HG03571 (cell line): ENCODE data around the gene AUTS2.

Experiments used
- ATAC-seq: cut with Tn5 transposase; IDR thresholded peaks from one replicate; pipeline ENCODE4 v1.9.1; 2021; ENCODE audit not compliant: unreplicated experiment

AUTS2 gene

GRCh38 chr7:70600993-70601392, 1002.7 kb downstream of the AUTS2 start:
- ATAC-seq: no peak

DNA sequence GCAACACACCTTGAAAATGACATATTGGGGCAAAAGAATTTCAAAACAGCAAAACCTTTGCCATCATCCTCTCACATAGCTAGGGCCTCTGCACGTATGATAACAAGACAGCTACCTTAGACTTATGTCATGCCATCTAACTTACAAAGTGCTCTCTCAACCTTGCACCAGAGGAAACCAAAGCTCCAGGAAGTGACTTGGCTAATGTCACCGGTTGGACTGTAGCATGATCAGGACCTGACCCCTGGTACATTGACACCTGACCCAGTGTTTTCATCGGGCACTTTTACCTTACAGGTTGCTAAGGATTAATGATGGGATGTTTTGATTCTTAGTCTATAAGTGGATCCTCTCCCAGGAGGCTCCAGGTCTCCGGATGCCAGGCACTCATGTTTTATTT, 1003.8 kb downstream of the AUTS2 start:
- no peak for ATAC-seq

DNA sequence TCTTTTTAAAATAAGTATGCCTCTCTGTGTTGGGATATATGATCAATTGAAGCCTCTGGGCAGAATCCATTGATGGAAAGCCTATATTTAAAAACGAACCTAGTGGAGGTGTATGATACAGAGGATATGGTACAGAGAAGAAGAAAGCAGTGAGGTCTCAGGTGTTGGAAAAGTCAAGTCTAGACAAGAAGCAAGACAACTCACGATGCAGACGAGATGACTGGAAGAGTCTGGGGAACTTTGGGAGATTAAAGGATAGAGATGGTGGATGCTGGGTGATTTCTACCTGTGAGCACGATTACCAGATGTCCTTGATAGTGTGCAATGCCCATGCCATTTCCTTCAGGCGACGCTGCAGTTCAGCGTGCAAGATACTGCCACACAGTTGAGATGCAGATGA, 1009.0 kb downstream of the AUTS2 start:
- ATAC-seq: no peak

- ATAC-seq: no peak
Measured at GRCh38 chr7:70607759-70608158, 1009.5 kb downstream of the AUTS2 start.

DNA sequence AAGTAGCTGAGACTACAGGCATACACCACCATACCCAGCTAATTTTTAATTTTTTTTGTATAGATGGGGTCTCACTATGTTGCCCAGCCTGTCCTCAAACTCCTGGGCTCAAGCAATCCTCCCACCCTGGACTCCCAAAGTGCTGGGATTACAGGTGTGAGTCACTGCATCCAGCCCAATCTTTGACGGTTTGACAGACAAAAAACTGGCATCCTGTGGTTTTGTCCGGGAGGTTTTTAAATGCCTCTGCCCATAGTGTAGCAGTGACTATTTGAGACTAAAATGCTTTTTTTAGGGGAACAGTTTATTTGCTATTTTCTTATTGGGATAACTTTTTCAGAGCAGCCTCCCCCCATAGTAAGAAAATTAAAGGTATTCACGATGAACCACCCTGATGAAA, 1010.0 kb downstream of the AUTS2 start:
- ATAC-seq: no peak

- no peak for ATAC-seq
Measured at GRCh38 chr7:70612811-70613210, 1014.5 kb downstream of the AUTS2 start.

- ATAC-seq: no peak
Measured at GRCh38 chr7:70614237-70615045, 1016.2 kb downstream of the AUTS2 start.

DNA sequence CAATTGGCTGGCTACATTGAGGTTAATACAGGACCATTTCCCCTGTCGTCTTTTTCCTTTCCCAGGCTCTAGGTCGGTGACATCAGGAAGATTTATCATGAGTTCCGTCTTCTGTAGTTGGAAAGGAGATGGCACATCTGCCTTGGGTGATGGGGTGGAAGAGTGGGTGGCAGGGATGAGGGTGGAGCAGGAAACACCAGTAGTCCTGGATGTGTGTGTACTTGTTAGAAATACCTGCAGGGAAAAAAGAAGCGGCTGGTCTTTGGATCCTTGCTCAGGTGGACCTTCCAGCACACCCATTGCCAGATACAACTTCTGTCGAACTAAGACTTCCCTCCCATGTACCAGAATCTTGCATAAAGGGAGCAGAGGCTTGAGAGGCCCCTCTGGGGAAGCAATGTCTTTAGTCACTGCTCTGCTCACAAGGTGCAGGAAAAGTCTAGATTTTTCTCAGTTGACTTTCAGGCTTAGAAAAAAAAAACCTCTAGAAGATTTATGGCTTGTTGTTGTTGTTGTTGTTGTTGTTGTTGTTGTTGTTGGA, 1016.9 kb downstream of the AUTS2 start:
- no peak for ATAC-seq

DNA sequence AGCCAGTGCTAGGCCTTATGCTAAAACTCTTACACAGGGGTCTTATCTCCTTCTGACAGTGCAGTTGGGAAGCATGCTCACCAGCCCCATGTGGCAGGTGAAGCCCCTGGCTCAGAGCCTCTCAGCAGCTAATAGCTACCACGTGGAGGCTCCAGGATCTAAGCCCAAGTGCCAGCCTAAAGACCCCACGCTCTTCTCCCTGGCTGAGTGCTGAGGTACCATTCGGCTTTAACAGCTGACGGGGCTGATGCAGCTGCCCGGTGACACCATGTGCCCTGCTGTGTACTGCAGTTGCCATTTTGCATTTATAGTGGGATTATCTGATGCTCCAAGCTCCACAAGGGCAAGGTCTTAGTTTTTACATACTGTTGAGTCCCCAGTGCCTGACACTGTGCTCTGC, 1017.9 kb downstream of the AUTS2 start:
- ATAC-seq: no peak

DNA sequence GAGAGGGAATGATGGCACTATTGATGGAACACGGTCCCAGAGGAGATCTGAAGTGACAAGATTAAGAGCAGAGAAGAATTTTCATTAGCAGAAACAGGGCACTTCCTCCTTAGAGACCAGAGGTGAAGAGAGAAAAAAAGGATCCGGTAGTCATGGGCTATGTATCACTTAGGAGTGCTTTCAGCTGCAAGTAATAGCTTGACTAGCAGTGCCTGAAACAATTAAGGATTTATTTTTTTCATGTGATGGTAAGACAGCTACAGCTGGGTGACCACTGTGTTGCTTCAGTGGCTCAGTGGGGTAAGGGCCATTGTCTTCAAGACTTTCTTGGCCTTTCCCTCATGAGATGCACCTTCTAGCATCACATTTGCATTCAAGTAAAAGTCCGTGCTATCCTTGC, 1018.5 kb downstream of the AUTS2 start:
- ATAC-seq: no peak

DNA sequence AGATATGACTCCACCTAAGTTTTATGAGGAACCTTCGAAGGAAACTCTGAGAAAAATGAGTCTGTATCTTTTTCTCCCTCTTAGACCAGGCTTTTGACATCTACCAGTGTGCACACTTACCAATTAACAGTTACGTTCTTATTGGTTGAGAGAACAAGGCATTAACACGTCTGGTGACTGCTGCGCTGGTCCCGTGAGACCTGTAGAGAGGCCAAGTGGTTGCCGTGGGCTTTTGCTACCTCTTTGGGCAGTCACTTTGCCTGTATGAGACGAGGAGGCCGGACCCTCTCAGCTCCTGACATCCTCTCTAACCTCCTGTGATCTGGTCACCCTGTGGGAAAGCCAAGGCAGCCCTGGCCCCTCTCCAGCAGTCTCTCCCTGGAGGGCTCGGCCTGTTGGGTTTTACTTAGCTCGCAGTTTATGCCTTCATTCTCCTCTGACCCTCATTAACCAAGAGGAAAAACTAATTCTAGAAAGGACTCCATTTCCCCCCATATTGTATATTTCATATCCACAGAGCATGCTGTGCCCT, 1019.8 kb downstream of the AUTS2 start:
- no peak for ATAC-seq

- no peak for ATAC-seq
Measured at GRCh38 chr7:70619130-70619529, 1020.9 kb downstream of the AUTS2 start.

DNA sequence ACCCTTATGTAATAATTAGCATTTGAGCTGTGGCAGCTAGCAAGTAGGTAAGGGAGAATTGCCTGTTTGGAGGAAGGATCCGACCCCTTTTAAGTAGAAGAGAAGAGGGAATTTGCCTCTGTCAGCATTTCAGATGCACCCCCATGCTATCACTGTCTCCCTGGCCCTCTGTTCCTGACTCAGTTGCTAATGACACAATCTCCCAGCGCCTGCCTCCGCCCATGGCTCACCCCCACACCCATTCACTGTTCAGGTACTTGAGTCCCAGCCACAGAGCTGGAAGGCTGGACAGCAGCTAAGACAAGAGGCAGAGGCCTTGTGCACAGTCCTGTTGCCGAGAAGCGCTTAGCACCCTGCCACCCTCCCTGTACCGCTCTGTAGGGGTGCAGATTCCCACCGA, 1021.4 kb downstream of the AUTS2 start:
- no peak for ATAC-seq

GRCh38 chr7:70620333-70621055, 1022.2 kb downstream of the AUTS2 start:
- no peak for ATAC-seq

DNA sequence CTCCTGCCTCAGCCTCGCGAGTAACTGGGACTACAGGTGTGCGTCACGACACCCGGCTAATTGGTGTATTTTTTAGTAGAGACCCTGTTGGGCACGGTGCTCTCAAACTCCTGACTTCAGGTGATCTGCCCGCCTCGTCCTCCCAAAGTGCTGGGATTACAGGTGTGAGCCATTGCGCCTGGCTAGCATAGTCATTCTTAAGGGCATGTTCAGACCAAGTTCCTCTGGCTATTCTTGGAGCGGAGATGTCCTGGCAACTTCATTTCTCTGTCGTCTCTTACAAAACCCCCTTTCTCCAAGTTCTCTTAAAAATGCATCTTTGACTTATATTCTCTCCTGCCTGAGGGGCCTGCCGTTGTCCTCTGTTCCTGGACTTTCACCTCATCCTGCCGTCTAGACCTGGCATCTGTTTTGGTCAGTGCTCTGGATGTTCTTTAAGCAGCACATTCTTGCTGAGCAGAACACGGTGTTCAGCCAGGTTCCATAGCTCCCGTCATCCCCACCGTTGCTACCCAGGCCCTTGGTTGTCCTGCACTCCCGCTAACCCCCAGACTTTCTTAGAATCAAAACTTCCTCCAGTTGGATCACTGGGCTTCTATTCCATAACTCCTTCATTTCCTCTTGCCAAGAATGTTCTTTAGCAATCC, 1023.8 kb downstream of the AUTS2 start:
- no peak for ATAC-seq

GRCh38 chr7:70622936-70623335, 1024.7 kb downstream of the AUTS2 start:
- ATAC-seq: no peak

GRCh38 chr7:70624500-70625103, 1026.3 kb downstream of the AUTS2 start:
- no peak for ATAC-seq

DNA sequence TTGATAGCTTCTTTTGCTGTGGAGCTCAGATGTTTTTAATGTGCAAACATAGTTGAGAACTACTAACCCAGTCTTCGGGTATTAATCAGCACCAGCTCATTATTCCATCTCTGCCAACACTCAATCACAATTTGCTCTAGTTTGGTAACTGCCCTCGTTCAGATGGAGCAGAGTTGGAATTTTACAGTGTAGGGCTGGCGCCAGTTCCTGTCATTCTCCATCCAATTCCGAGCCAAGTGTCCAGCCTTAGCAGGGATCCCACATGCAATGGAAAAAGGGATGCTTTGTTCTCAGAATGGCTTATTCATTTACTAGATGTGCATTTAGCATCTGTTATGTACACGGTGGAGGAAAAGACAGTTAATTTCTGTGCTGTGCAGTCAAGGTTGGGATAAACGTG, 1029.2 kb downstream of the AUTS2 start:
- no peak for ATAC-seq

DNA sequence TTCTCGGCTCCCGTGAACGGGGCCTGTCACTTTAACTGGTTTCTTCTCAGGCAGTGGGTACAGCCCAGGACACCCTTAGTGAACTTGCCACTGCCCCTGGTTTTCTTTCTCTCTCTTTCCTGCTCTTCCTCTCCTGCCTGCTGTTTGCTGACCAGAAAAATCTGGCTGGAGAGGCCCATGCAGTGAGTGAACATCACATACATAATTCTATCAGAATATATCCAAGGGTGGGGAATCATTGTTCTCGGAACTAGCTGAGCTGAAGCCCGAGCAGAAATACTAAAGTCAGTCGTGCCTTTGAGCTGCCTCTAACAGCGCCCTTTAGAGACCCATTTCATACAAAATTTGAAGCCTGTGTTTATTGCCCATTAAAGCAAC, 1032.2 kb downstream of the AUTS2 start:
- no peak for ATAC-seq

GRCh38 chr7:70630818-70631457, 1032.7 kb downstream of the AUTS2 start:
- ATAC-seq: no peak

DNA sequence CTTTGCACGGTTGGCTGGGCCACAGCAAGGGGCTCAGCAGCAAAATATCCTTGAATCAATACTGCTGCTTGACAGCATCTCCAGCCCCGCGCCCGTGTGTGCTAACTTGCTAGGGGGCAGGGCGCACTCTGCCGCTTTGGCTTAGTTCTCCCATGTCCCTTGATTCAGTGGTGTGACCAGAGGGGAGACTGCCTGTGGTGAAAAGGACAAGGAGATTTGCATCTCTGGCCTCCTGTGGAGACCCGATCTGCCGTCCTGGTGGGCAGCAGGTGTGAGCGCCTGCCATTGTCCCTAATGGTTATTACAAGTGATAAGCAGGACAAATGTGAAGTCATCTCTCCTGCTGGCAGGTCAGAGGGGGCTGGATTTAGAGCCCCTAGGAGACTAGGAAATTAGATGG, 1033.4 kb downstream of the AUTS2 start:
- no peak for ATAC-seq
